Endothelial cell of umbilical vein (primary cell): Measurements from ENCODE around the gene UNC50.
A peak's percentile ranks its signal among the peaks of the same experiment; 100 is the strongest.

Experiments
- EZH2 ChIP-seq: IDR thresholded peaks from 2 replicates; pipeline ENCODE4 v1.6.1; 2012; ENCODE audit warnings: borderline replicate concordance, low read depth, mild to moderate bottlenecking, moderate library complexity, low read length, inconsistent platforms; ENCODE audit not compliant: severe bottlenecking
- FOS ChIP-seq: IDR thresholded peaks from 2 replicates; pipeline ENCODE4 v1.6.1; 2011; ENCODE audit warnings: mild to moderate bottlenecking, low read length, moderate library complexity, borderline replicate concordance; ENCODE audit not compliant: insufficient read depth
- GATA2 ChIP-seq: IDR thresholded peaks from 2 replicates; pipeline ENCODE4 v1.7.0; 2011; ENCODE audit warnings: low read depth, mild to moderate bottlenecking, moderate library complexity, mixed read lengths, low read length; ENCODE audit not compliant: insufficient read length, insufficient read depth
- POLR2A ChIP-seq: IDR thresholded peaks from 2 replicates; pipeline ENCODE4 v1.6.1; 2012; ENCODE audit warnings: low read depth, mild to moderate bottlenecking, control low read depth, low read length
- POLR2AphosphoS5 ChIP-seq: IDR thresholded peaks from 2 replicates; pipeline ENCODE4 v1.6.1; 2012; ENCODE audit warnings: low read depth, mild to moderate bottlenecking, control low read depth, low read length, moderate library complexity; ENCODE audit not compliant: insufficient read depth
- TF ChIP-seq, protein P1 (sequence below), 2 donors: IDR thresholded peaks; 1 replicate in 1 of 2; 2 replicates in 1 of 2; pipeline ENCODE4 v1.5.1; 2011; ENCODE audit warnings: low read length in 2 of 2, mild to moderate bottlenecking in 2 of 2, moderate library complexity in 2 of 2, control low read depth in 1 of 2, inconsistent platforms in 1 of 2, low read depth in 1 of 2; ENCODE audit not compliant: insufficient read depth in 1 of 2; ENCODE audit errors: extremely low read depth in 1 of 2
- TF ChIP-seq, protein P2 (sequence below): IDR thresholded peaks from 2 replicates; pipeline ENCODE4 v1.6.1; 2011; ENCODE audit not compliant: insufficient read depth, insufficient read length

DNA sequence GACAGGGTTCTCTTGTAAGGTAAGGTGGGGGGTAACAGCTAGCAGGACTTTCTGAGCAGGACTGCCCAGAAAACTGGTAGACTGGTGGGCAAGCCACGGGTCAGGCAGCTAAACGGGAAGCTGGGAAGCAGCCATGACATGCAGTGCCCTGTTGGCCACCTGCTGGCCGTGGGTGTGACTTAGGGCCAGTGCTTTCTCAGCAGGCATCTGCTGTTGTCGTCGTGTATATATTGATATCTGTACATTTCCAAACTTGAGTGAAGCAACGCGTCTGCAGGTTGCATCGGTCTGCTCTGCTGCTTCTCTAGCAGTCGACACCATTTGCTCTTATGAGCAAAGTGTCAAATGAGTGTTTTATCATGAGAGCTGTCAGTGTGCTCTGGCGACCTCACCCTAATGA lies 31.1 kb upstream of the UNC50 start:
- TF ChIP-seq EZH2 (no peak), POLR2A (no peak), POLR2AphosphoS5 (no peak), FOS (no peak), GATA2 (no peak)
- TF ChIP-seq, protein P1, sequence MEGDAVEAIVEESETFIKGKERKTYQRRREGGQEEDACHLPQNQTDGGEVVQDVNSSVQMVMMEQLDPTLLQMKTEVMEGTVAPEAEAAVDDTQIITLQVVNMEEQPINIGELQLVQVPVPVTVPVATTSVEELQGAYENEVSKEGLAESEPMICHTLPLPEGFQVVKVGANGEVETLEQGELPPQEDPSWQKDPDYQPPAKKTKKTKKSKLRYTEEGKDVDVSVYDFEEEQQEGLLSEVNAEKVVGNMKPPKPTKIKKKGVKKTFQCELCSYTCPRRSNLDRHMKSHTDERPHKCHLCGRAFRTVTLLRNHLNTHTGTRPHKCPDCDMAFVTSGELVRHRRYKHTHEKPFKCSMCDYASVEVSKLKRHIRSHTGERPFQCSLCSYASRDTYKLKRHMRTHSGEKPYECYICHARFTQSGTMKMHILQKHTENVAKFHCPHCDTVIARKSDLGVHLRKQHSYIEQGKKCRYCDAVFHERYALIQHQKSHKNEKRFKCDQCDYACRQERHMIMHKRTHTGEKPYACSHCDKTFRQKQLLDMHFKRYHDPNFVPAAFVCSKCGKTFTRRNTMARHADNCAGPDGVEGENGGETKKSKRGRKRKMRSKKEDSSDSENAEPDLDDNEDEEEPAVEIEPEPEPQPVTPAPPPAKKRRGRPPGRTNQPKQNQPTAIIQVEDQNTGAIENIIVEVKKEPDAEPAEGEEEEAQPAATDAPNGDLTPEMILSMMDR (IDR thresholded peaks at IDR 0.05; ENCODE audit: extremely low read depth in 1 of 2, insufficient read depth in 1 of 2, low read depth in 1 of 2, low read length in 2 of 2) = peak in 1 of 2 donors; percentile 18
- TF ChIP-seq, protein P2, sequence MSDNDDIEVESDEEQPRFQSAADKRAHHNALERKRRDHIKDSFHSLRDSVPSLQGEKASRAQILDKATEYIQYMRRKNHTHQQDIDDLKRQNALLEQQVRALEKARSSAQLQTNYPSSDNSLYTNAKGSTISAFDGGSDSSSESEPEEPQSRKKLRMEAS = no peak
